Duodenal mucosa (tissue), 2 donors: ENCODE measurements around the gene MRPL34.

ENCODE experiments used
- H3K27ac ChIP-seq: one replicate; pipeline ENCODE4 v1.7.0; 2013; ENCODE audit warnings: low read depth, low read length
- H3K27me3 ChIP-seq, 2 donors: one replicate each; pipeline ENCODE4 v1.7.0; 2013; ENCODE audit warnings: low read length in 2 of 2, control low read depth in 1 of 2; ENCODE audit not compliant: insufficient read depth in 2 of 2, control insufficient read depth in 1 of 2
- H3K36me3 ChIP-seq, 2 donors: one replicate each; pipeline ENCODE4 v1.7.0; 2013; ENCODE audit warnings: low read length in 2 of 2, control low read depth in 1 of 2; ENCODE audit not compliant: insufficient read depth in 2 of 2, control insufficient read depth in 1 of 2
- H3K4me1 ChIP-seq, 2 donors: one replicate each; pipeline ENCODE4 v1.7.0; 2013; ENCODE audit warnings: low read length in 2 of 2, control low read depth in 1 of 2; ENCODE audit not compliant: insufficient read depth in 2 of 2, control insufficient read depth in 1 of 2
- H3K4me3 ChIP-seq, 2 donors: one replicate each; pipeline ENCODE4 v1.7.0; 2013; ENCODE audit warnings: low read length in 2 of 2, low read depth in 1 of 2
- H3K9ac ChIP-seq, 2 donors: one replicate each; pipeline ENCODE4 v1.7.0; 2013; ENCODE audit warnings: low read length in 2 of 2, low read depth in 1 of 2
- H3K9me3 ChIP-seq, 2 donors: one replicate each; pipeline ENCODE4 v1.7.0; 2013; ENCODE audit warnings: low read length in 2 of 2, control low read depth in 1 of 2; ENCODE audit not compliant: control insufficient read depth in 1 of 2

Gene MRPL34

DNA sequence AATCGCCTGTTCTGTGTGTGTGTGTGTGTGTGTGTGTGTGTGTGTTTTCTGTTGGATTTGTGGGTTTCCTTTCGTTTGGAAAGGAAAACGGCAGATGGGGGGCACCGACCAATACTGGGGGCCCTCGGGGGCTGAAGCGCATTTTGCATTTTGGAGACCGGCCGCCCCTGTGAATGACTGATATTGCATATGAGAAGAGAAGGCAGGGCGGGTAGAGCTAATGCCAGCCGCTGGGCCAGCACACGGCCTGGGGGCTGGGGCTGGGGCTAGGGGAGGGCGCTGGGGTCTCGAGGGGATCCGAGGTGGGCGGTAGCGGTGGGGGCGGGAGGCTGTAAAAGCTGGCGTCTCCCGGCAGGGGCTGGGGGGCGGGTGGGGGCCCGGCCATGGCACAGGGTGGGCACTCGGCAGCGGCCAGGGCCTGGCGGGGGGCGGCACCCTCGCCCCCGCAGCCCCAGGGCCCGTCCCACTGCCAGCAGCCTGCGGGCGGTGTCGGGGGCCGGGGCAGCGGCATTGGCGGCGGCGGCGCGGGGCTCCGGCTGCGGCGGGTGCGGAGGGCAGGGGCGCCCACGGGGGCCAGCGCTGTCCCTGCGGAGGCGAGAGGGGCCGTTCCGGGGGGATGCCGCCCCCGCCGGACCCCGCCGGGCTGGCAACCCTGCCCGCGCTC, 17.8 kb downstream of the MRPL34 start:
- Histone ChIP-seq H3K9me3 (no peaks in the 10 kb centered on the region), H3K4me1 (peaks cover 0 to 3% of the 10 kb centered on the region in 2 donors), H3K4me3 (no peak overlapping the region), H3K27ac (no peak overlapping the region), H3K9ac (no peak overlapping the region), H3K27me3 (no peaks in the 10 kb centered on the region), H3K36me3 (peaks cover 25 to 28% of the 10 kb centered on the region in 2 donors)

DNA sequence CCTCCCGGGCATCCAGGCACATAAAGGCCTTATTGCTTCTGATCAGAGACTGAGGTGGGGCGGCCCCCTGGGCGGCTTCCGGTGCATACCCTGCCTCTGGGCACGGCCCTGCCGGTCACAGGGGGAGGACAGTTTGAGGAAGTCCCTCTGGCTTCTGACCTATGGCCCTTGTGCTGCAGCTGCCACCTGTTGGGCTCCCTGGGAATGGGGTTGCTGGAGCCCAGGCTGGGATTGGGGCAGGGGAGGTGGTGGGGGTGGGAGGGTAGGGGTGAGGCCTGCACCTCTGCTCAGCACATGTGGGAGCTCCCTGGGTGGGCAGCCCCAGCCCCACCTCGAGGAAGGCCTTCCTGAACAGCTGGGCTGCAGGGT, 18.3 kb downstream of the MRPL34 start:
- Histone ChIP-seq H3K27ac (no peak overlapping the region), H3K27me3 (peaks cover 0 to under 1% of the 10 kb centered on the region in 2 donors), H3K4me1 (peaks cover 0 to 5% of the 10 kb centered on the region in 2 donors), H3K36me3 (peaks cover 25 to 27% of the 10 kb centered on the region in 2 donors), H3K9me3 (no peaks in the 10 kb centered on the region), H3K4me3 (no peak overlapping the region), H3K9ac (no peak overlapping the region)

DNA sequence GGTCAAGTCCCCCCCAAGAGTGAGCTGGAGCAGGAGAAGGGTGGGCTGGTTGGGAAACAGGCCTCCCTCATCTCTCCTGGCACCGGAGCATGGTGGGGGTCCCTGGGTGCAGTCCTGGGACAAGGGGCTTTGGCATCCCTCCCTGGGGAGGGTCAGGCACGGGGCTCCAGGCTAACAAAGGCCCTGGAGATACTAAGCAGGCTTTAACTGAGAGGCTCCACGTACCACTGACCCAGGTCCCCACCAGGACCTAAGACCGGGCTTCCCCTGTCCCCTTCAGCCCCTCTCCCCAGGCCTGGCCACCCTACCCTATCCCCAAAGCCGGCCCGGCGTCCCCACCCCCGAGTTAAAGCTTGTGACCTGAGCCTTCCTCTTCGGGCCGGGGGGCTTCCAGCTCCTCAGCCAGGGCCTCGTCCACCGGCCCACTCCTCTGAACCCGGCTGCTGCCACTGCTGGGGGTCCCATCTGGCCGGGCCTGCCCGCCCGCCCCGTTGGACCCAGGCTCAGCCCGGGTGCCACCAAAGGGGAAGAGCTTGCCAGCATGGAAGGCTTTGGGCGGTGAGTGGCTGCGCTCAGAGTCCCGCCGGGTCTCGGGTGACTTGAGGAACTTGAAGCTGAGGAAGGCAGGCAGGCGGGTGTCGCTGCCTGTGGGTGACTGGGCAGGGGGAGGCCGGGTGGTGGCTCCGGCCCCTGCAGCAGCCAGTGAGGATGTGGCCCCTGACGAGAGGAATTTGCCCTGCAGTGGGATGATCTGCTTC, 18.9 kb downstream of the MRPL34 start:
- Histone ChIP-seq H3K4me1 (peaks cover 0 to 10% of the 10 kb centered on the region in 2 donors), H3K27me3 (peaks cover 3 to 6% of the 10 kb centered on the region in 2 donors), H3K9ac (no peak overlapping the region), H3K27ac (no peak overlapping the region), H3K36me3 (peaks cover 23 to 25% of the 10 kb centered on the region in 2 donors), H3K9me3 (no peaks in the 10 kb centered on the region), H3K4me3 (no peak overlapping the region)

DNA sequence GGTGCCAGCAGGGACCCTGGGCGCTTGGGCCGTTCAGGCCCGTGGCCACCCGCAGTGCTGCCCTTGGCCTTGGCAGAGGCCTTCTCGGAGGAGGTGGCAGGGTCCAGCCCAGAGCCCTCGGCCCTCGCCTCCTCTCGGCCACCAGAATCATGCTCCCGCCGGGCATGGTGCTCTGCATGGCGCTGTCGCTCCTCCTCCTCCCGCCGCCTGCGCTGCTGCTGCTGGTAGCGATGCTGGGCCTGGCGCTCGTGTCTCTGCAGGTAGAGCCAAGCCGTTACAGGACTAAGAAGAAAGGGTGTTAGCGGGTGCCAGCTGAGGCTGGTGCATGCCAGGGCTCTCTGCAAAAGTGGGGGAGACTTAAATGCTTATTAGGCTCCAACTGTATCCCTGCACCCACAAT, 19.5 kb downstream of the MRPL34 start:
- Histone ChIP-seq H3K36me3 (peaks cover 19 to 20% of the 10 kb centered on the region in 2 donors), H3K4me1 (peaks cover 0 to 11% of the 10 kb centered on the region in 2 donors), H3K9ac (no peak overlapping the region), H3K9me3 (no peaks in the 10 kb centered on the region), H3K4me3 (no peak overlapping the region), H3K27ac (no peak overlapping the region), H3K27me3 (peaks cover 9 to 12% of the 10 kb centered on the region in 2 donors)

DNA sequence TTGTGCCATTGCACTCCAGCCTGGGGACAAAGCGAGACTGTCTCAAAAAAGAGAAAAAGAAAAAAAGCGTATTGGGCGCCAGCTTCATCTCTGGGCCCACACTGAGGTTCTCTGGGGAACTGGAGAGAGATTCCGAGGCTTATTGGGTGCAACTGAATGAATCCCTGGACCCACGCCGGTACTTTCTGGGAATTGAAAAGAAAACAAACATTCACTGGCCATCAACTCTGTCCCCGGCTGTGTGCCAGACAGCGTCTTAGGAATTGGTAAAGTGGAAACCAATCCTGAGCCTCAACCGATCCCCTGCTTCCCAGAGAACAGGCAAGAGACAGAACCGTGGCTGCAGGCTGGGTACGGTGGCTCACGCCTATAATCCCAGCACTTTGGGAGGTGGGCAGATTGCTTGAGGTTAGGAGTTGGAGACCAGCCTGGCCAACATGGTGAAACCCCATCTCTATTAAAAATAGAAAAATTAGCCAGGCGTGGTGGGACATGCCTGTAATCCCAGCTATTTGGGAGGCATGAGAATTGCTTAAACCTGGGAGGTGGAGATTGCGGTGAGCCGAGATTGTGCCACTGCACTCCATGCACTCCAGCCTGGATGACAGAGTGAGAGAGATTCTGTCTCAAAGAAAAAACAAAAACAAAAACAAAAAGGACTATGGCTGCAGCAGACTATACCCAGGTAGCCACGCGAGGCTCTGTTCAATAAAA, 20.4 kb downstream of the MRPL34 start:
- Histone ChIP-seq H3K4me3 (no peak overlapping the region), H3K9ac (no peak overlapping the region), H3K36me3 (peaks cover 11 to 13% of the 10 kb centered on the region in 2 donors), H3K27ac (no peak overlapping the region), H3K9me3 (no peaks in the 10 kb centered on the region), H3K27me3 (peaks cover 18 to 21% of the 10 kb centered on the region in 2 donors), H3K4me1 (peaks cover 0 to 16% of the 10 kb centered on the region in 2 donors)

DNA sequence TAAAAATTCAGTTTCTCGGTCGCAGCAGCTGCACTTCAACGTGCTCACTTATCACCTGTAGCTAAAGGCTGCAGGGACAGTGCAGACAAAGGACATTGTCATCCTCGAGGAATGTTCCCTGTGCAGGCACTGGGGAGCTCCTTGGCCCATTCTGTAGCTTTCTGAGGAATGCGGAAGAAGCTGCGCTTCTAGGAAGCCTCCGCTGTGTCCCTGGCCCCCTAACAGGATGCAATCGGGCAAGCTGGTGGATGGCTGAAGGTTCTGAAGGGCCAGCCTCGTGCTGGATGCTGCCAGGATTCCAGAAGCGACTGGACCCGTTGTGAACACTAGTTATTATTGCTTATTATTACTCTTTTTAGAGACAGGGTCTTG, 20.9 kb downstream of the MRPL34 start:
- H3K27ac ChIP-seq = no peak overlapping the region
- H3K36me3 ChIP-seq = peaks cover 6 to 9% of the 10 kb centered on the region in 2 donors
- peaks cover 0 to 17% of the 10 kb centered on the region in 2 donors for H3K4me1 ChIP-seq

DNA sequence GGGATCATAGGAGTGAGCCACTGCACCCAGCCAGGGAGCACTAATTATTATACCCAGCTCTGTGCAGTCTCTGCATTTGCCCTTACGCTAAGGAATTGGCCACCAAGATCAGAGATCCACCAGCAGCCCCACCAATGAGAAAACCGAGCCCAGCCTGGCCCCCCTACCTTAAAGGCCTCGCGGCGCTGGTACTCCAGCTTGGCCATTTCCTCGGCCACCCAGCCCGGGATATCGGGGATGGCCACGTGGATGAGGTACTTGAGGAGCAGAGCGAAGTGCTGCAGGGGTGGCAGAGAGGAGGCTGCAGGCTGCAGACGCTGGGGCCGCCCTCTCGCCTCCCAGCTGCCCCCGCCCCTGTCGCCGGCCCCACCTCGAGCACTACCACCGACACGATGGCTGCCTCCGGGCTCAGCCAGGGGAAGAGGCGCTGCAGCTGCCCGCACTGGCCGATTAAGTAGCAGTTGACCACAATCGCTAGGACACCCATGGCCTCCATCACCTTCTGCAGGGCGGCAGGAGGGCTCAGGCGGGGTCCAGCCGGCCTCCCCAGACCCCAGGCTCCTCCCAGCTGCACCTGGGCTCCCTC, 21.5 kb downstream of the MRPL34 start:
- peaks cover 0 to 14% of the 10 kb centered on the region in 2 donors for H3K4me1 ChIP-seq
- H3K9me3 ChIP-seq = no peaks in the 10 kb centered on the region
- H3K9ac ChIP-seq = no peak overlapping the region
- H3K4me3 ChIP-seq = no peak overlapping the region
- no peak overlapping the region for H3K27ac ChIP-seq
- H3K27me3 ChIP-seq = peaks cover 19 to 25% of the 10 kb centered on the region in 2 donors
- H3K36me3 ChIP-seq = peaks cover 0 to 6% of the 10 kb centered on the region in 2 donors

More for the DNA sequence above, 20.9 kb downstream of the MRPL34 start:
- Histone ChIP-seq H3K4me3 (no peak overlapping the region), H3K27me3 (peaks cover 19 to 25% of the 10 kb centered on the region in 2 donors), H3K9ac (no peak overlapping the region), H3K9me3 (no peaks in the 10 kb centered on the region)

DNA sequence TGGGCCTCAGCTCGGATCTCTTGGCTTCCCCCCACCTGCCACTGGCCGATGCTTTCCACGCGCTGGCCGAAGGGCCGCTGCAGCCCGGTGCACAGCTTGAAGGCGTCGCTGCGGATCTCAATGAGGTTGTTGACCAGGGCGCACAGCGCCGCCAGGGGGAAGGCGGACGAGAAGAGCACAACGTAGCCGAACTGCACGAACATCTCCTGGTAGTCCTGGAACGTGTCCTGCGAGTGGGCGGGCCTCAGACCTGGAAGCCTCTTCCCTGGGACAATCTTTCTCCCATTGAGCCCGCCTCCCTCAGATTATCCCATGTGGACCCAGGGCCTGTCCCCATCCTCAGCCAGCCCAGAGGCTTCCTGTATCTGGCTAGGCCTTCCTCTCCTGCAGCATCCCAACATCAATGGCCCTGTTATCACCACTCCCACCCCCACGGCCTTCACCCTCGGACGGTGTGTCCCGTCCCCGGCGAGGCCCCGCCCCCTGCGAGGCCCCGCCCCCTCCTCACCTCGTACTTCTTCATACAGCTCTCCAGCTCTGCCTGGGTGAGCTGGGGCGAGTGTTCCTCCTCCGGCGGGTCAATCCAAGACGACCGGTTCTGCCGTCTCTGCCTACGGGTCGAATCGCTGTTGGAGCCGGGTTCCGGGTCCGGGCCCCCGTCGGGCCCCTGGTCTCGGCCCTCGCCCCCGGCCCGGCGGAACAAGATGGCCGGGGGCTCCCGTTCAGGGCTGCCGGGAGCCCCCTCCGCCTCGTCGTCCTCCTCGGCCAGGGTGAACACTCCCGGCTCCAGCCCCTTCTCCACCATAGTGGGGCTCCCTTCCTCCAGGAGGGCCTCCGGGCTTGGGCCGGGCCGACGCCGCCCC, 22.2 kb downstream of the MRPL34 start:
- Histone ChIP-seq H3K27ac (no peak overlapping the region), H3K27me3 (peaks cover 19 to 25% of the 10 kb centered on the region in 2 donors), H3K36me3 (no peaks in the 10 kb centered on the region), H3K9ac (peak overlapping the region; percentile 32 to 56), H3K9me3 (no peaks in the 10 kb centered on the region), H3K4me1 (peaks cover 0 to 14% of the 10 kb centered on the region in 2 donors), H3K4me3 (peak overlapping the region; percentile 50 to 51)
